ENCODE measurements around the gene KRT20.

DNA sequence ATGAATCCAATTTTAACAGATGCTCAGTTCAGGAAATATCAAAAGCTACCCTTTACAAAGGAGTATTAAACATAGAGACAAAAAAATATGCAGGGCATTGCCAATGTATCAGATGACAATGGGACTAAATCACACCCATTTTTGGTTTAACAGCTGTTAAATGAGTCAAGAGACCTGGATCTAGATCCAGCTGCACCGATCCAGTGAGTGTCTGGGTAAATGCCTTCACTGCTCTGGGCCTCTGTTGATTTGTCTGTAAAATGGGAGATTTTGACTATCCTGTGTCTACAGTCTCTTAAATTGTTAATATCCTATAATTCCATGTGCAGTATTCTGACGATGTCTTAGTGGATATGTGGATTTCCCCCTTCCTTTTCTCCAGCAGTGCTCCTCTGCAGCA is 36.0 kb upstream of the KRT20 start:
- TF ChIP-seq, protein P1, sequence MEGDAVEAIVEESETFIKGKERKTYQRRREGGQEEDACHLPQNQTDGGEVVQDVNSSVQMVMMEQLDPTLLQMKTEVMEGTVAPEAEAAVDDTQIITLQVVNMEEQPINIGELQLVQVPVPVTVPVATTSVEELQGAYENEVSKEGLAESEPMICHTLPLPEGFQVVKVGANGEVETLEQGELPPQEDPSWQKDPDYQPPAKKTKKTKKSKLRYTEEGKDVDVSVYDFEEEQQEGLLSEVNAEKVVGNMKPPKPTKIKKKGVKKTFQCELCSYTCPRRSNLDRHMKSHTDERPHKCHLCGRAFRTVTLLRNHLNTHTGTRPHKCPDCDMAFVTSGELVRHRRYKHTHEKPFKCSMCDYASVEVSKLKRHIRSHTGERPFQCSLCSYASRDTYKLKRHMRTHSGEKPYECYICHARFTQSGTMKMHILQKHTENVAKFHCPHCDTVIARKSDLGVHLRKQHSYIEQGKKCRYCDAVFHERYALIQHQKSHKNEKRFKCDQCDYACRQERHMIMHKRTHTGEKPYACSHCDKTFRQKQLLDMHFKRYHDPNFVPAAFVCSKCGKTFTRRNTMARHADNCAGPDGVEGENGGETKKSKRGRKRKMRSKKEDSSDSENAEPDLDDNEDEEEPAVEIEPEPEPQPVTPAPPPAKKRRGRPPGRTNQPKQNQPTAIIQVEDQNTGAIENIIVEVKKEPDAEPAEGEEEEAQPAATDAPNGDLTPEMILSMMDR (conservative IDR thresholded peaks at IDR 0.05; ENCODE audit: low read depth, low read length) = no peak
- TF ChIP-seq EZH2 (IDR thresholded peaks at IDR 0.05; ENCODE audit: borderline replicate concordance, low read depth, low read length, poor library complexity, severe bottlenecking) = no peak
